Muscle of back (tissue), 13 donors: Measurements from ENCODE around the gene ASXL2. TPM values are rescaled to one million over a fixed set of nuclear protein-coding genes. Genes with fewer than 3 reads are reported as not detected.
"Not testable (repeated sequence)": the region's sequence is repeated elsewhere in the genome, so short reads cannot be mapped to it uniquely, and the experiment has no call there.

Experiments
- DNase-seq, 3 donors: peaks; one replicate each; pipeline versions ENCODE4 v3.0.0 to v3.0.0-alpha.2; 2013
- long read RNA-seq, 9 donors: transcript quantifications; one replicate each; lab custom pipeline, GENCODE V29; 2026
- polyA plus RNA-seq, 10 donors: library from polyadenylated mRNA; unstranded; fragments of 120-200 nt; gene quantifications; one replicate each; pipeline ENCODE4 v1.2.1, GENCODE V29; 2013; ENCODE audit not compliant: insufficient read length in 10 of 10

ASXL2 gene
- 10 to 100 TPM; 10.3 to 19.5 (median 13.4) TPM for polyA plus RNA-seq
- long read RNA-seq, donor 1, result 0 reads
- long read RNA-seq, donor 2, result 0 reads
- long read RNA-seq, donor 3, result 0 reads
- long read RNA-seq, donor 4, result 0 reads
- long read RNA-seq, donor 5, partial matches to known transcripts, result 5 of 5 reads
- long read RNA-seq, donor 5, other reads (novel, unspliced or antisense), result 0 of 5 reads
- long read RNA-seq, donor 6, result 0 reads
- long read RNA-seq, donor 7, result 0 reads
- long read RNA-seq, donor 8, result 0 reads
- long read RNA-seq, donor 9, result 0 reads

DNA sequence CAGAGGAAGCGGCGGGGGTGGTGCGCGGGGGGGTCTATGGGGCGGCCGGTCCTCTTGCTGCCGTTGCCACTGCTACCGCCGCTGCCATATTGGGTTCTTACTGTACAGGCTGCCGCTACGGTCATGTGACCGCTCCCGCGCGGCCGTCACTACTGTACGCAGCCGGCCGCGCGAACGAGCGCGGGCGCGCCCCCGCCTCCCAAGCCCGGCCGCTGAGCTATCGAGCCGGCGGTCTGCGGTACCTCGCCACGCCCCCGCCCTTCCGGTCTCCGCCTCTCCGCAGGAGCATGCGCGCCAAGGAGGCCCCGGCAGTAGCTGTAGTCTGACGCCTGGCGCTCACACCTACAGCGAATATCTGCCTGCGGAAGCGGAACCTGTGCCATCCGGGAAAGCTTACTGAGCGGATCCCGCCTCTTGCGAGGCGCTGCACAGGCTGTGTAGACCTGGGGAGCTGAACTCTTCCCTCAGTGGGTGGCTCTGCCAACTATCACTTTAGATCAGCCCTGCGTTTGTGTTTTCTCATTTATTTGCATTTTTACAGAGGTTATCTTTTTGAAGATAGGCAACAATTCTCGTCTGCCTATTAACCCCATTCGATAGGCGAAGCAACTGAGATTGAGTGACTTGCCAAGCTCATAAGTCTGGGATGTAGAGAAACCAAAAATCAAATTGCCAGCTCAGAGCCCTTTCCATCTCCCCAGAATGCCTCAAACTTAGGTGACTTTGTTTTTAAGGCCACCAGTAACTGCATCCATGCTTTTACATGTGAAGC is at the start of gene ASXL2:
Gene ASXL2 (minus strand): TSS at position 127 of the 772 bp plus-strand sequence. CDS start 265 bp downstream, outside the sequence.
- peak; percentile 97 to 99 (median 98) for DNase-seq

DNA sequence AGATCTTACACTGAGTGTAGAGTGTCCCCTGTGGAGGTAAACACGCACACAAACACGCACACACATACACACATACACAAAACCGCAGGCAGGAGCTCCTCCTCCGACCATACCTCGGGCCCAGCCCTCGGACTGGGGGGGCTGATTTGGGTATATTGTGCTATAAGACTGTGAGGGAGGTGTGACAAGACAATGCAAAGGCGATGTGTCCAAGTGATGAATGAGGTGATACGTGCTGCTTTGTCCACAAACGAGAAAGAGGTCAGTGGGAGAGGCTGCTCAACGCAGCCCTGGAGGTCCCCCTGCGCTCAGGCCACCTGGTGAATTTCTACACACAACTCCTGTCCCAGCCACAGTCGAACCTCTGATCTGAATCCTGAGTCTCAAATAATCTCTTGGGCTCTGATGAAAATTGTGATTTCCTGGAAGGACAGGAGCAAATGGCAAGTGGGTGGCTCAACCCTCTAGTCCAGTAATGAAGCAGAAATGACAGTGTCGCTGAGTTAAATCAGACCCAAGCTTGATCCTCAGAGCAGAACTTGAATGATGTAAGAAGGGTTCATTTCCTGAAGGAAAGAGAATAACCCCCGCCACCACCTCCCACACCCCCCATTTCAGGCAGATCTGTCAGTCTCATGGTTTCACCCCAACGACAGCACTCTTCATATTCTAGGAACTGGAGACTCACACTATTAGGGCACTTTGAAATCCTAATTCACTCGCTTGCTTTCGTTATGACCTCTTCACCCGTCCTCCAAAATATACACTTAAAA is 48.9 kb upstream of the ASXL2 start:
- no peak for DNase-seq

GRCh38 chr2:25922501-25922900 is 44.2 kb upstream of the ASXL2 start:
- no peak for DNase-seq

GRCh38 chr2:25920786-25921415 is 42.6 kb upstream of the ASXL2 start:
- no peak for DNase-seq

GRCh38 chr2:25920336-25920735 is 42.0 kb upstream of the ASXL2 start:
- no peak for DNase-seq

GRCh38 chr2:25917832-25918231 is 39.5 kb upstream of the ASXL2 start:
- DNase-seq, result no peak

- not testable (repeated sequence) for DNase-seq
Measured at GRCh38 chr2:25917411-25917810, 39.1 kb upstream of the ASXL2 start.

DNA sequence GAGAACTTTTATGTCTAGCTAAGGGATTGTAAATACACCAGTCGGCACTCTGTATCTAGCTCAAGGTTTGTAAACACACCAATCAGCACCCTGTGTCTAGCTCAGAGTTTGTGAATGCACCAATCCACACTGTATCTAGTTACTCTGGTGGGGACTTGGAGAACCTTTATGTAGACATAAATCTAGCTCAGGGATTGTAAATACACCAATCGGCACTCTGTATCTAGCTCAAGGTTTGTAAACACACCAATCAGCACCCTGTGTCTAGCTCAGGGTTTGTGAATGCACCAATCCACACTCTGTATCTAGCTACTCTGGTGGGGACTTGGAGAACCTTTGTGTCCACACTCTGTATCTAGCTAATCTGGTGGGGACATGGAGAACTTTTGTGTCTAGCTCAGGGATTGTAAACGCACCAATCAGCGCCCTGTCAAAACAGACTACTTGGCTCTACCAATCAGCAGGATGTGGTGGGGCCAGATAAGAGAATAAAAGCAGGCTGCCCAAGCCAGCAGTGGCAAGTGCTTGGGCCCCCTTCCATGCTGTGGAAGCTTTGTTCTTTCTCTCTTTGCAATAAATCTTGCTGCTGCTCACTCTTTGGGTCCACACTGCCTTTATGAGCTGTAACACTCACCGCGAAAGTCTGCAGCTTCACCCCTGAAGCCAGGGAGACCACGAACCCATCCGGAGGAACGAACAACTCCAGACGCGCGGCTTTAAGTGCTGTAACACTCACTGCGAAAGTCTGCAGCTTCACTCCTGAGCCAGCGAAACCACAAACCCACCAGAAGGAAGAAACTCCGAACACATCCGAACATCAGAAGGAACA is 37.9 kb upstream of the ASXL2 start:
- not testable (repeated sequence) for DNase-seq

DNA sequence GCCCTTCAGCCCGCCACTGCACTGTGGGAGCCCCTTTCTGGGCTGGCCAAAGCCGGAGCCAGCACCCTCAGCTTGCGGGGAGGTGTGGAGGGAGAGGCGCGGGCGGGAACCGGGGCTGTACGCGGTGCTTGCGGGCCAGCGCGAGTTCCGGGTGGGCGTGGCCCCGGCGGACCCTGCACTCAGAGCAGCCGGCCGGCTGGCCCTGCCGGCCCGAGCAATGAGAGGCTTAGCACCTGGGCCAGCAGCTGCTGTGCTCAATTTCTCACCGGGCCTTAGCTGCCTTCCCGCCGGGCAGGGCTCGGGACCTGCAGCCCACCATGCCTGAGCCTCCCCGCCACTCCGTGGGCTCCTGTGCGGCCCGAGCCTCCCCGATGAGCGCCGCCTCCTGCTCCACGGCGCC is 37.1 kb upstream of the ASXL2 start:
- DNase-seq, result not testable (repeated sequence)

DNA sequence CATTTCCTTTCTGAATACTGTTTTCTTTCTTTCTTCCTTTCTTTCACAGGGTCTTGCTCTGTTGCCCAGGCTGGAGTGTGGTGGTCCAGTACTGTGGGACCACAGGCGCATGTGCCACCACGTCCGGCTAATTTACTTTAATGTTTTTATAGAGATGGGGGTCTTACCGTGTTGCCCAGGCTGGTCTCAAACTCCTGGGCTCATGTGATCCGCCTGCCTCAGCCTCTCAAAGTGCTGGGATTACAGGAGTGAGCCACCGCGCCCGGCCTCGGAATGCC is 35.3 kb upstream of the ASXL2 start:
- not testable (repeated sequence) for DNase-seq

DNA sequence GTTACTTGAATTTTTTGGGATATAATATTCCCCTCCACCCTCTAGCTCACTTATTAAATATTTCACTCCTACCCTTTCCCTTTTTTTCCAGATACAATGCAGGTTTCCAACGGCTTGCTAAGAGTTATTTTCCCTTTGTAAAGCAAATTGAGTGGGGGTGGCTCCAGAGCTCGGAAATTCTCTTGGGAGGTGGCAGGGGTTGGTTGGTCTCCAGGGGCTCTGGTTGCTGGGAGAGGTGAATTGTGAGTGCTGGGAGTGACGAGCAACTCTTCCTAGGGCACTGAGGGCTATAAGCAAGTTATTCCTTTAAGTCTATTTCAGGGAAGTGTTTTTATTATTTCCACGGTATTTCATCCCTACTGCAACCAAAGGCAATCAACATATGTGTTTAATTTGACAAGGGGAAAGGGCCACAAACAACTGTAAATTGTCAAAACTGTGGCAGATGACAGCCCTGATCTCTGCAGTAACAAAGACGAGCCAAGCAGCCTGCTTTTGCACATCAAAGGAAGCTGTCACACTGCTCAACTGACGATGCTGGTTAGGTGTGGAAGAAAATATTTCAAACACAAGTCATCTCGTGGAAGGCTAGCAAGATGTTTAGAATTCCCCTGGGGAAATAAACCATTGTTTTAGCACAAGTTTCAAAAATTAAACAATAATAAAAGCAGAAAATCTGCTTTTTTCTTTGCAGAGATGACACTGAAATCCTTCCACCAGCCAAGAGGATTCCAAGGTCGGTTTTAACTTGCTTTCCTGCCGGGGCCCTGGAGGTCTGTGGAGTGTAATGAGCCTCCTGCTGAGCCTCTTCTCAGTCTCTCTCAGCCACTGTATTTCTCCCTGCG is 34.8 kb upstream of the ASXL2 start:
- DNase-seq, result peak in 1 of 3 donors; percentile 10

- DNase-seq, result not testable (repeated sequence)
Measured at GRCh38 chr2:25909574-25909973, 31.3 kb upstream of the ASXL2 start.

- no peak for DNase-seq
Measured at GRCh38 chr2:25905126-25905525, 26.8 kb upstream of the ASXL2 start.

DNA sequence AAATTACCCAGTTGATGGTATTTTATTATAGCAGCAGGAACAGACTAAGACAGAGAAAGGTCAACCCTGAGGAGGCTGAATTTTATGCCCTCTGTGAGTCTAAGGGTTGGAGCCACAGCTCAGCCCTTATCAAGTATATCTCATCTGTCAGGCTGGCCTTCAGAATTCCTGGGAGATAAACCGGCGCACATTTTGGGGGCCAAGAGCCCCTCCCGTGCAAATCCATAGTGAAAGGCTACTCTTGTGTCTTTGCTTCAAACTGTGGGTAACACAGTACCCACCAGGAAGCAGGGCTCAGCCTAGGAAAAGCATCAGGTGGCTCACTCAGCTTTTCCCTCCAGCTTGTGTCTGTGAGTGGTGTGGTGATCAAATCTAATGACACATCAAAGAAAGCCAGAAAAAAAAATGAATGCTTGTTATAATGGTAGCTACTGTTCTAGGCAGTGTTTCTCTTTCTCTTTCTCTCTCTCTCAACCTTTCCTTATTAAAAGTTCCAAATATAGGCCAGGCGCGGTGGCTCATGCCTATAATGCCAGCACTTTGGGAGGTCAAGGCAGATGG is 25.0 kb upstream of the ASXL2 start:
- DNase-seq, result no peak

GRCh38 chr2:25899404-25899970 is 21.2 kb upstream of the ASXL2 start:
- no peak for DNase-seq

DNA sequence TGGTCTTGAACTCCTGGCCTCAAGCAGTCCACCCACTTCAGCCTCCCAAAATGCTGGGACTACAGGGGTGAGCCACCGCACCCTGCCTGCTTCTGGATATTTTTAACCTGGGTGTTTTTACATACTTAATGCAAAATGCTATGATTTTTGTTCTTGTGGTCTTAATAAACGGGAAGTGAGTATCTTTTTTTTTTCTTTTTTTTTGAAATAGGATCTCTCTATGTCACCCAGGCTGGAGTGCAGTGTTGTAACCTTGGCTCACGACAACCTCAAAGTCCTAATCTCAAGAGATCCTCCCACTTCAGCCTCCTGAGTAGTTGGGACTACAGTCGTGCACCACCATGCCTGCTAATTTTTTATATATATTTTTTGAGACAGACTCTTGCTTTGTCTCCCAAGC is 19.2 kb upstream of the ASXL2 start:
- no peak for DNase-seq

DNA sequence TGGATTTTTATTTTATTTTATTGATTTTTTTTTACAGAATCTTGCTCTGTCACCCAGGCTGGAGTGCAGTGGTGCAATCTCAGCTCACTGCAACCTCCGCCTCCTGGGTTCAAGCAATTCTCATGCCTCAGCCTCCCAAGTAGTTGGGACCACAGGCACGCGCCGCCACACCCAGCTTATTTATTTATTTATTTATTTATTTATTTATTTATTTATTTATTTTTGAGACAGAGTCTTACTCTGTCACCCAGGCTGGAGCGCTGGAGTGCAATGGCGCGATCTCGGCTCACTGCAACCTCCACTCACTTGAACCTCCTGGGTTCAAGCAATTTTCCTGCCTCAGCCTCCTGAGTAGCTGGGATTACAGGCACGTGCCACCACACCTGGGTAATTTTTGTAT is 18.0 kb upstream of the ASXL2 start:
- not testable (repeated sequence) for DNase-seq

- no peak for DNase-seq
Measured at GRCh38 chr2:25895610-25896009, 17.3 kb upstream of the ASXL2 start.

GRCh38 chr2:25895018-25895417 is 16.7 kb upstream of the ASXL2 start:
- DNase-seq, result no peak
